Measurements from ENCODE around the gene FUZ.

GRCh38 chr19:49775742-49776370 lies 37.2 kb downstream of the FUZ start:
- no peak for TF ChIP-seq CTCF (IDR thresholded peaks at IDR 0.05; ENCODE audit: low read length)
- no peak for TF ChIP-seq EZH2 (IDR thresholded peaks at IDR 0.05; ENCODE audit: borderline replicate concordance, low read length)

All from OCI-LY1 (cell line).